ENCODE data around the gene RGS7BP. TPM values are rescaled to one million over a fixed set of nuclear protein-coding genes. Genes with fewer than 3 reads are reported as not detected.

RGS7BP gene
- total and polyA plus RNA-seq, 2 of the 13 experiments (the other 11 are each of a cell fraction or from before 2014, with no cell fraction given) = not detected

DNA sequence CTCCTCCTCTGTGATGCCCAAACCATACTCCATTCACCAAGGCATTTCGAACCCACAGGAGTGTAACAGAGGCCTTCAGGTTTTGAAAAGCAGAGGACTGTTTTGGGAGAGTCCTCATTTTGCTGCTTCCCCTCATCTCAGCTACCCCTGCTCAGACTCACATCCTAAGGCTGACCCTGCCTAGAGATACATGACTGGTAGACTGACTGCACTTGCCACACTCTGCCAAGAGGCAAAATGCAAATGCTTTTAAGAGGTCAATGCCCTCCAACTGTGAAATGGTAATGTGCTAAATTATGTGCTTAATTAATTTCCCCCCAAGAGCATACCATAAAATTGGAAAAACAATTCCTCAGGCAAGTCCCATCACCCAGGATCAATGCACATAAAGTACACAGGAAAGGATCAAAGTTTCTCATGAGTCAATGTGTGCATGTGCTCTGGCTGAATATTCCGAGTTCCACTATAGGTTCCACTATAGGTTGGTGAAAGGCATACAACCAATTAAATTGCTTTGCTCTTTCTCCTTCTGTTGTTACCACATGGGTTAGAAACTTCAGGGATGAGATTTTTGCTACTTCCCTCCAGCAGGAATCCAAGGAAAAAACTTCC, 87.0 kb downstream of the RGS7BP start:
- Histone ChIP-seq H2AFZ (ENCODE audit: low read length) (no peak overlapping the region), H3K9ac (ENCODE audit: insufficient read depth, low read depth, low read length) (no peak overlapping the region), H3K36me3 (replicated peaks in 1 of 2; ENCODE audit: control insufficient read depth in 1 of 2, insufficient read depth in 2 of 2, low read length in 2 of 2) (no peaks in the 10 kb centered on the region), H3K4me2 (ENCODE audit: low read depth, low read length) (no peak overlapping the region), H3K9me3 (ENCODE audit: low read length) (no peaks in the 10 kb centered on the region), H4K20me1 (ENCODE audit: insufficient read depth, low read length) (no peaks in the 10 kb centered on the region), H3K4me1 (ENCODE audit: insufficient read depth, low read length) (no peaks in the 10 kb centered on the region), H3K79me2 (ENCODE audit: insufficient read depth, low read length) (no peaks in the 10 kb centered on the region), H3K4me3 (replicated peaks in 1 of 3; ENCODE audit: insufficient read depth in 1 of 3, low read depth in 2 of 3, low read length in 3 of 3) (no peak overlapping the region), H3K27ac (ENCODE audit: extremely low read length, insufficient read depth, low read length) (no peak overlapping the region), H3K27me3 (ENCODE audit: control insufficient read depth in 1 of 2, insufficient read depth in 2 of 2, low read length in 2 of 2) (no peaks in the 10 kb centered on the region)
- in situ Hi-C loops (cut with HindIII; ENCODE audit: extremely low pct_ligation_motif_present, low pct_unique_long_range_greater_than_20kb) (no loop called here), intact Hi-C loops (cut with micrococcal nuclease; ENCODE audit: unreplicated experiment) (no loop called here)
- peak; percentile 4 for DNase-seq (ENCODE audit: low spot score)
- ChIA-PET CTCF (ENCODE audit: low intra/inter-chr PET ratio, low total read pairs) (no interaction called here), POLR2A (no interaction called here)
- ATAC-seq = peak; percentile 89
- WGBS (ENCODE audit: low lambda C conversion rate) = 0% methylated on average over 2 of the region's 2 CpGs
- no TSS peak for BruUV-seq (replicated peaks)
- FAIRE-seq = no peak
- TF ChIP-seq ZBTB20 (CRISPR knock-in tag; IDR thresholded peaks at IDR 0.05; ENCODE audit: borderline replicate concordance, low read depth) (peak; percentile 82; the same call in 1 of the 2 replicates), HNF4A (CRISPR knock-in tag; IDR thresholded peaks at IDR 0.05) (peak; percentile 33; the same call in 1 of the 2 replicates), KAT8 (CRISPR knock-in tag; IDR thresholded peaks at IDR 0.05) (no peak)

- Histone ChIP-seq H3K27ac (ENCODE audit: extremely low read length, insufficient read depth, low read length) (no peak overlapping the region), H3K4me2 (ENCODE audit: low read depth, low read length) (no peak overlapping the region), H3K79me2 (ENCODE audit: insufficient read depth, low read length) (no peaks in the 10 kb centered on the region), H3K9ac (ENCODE audit: insufficient read depth, low read depth, low read length) (no peak overlapping the region), H3K36me3 (replicated peaks in 1 of 2; ENCODE audit: control insufficient read depth in 1 of 2, insufficient read depth in 2 of 2, low read length in 2 of 2) (no peaks in the 10 kb centered on the region), H4K20me1 (ENCODE audit: insufficient read depth, low read length) (no peaks in the 10 kb centered on the region), H3K4me3 (replicated peaks in 1 of 3; ENCODE audit: insufficient read depth in 1 of 3, low read depth in 2 of 3, low read length in 3 of 3) (no peak overlapping the region), H3K9me3 (ENCODE audit: low read length) (no peaks in the 10 kb centered on the region), H3K27me3 (ENCODE audit: control insufficient read depth in 1 of 2, insufficient read depth in 2 of 2, low read length in 2 of 2) (no peaks in the 10 kb centered on the region), H2AFZ (ENCODE audit: low read length) (no peak overlapping the region), H3K4me1 (ENCODE audit: insufficient read depth, low read length) (no peaks in the 10 kb centered on the region)
- BruUV-seq (replicated peaks) = no TSS peak
- ChIA-PET CTCF (ENCODE audit: low intra/inter-chr PET ratio, low total read pairs) (no interaction called here), POLR2A (no interaction called here)
- ATAC-seq (no peak), DNase-seq (ENCODE audit: low spot score) (no peak), FAIRE-seq (no peak)
- intact Hi-C loops (cut with micrococcal nuclease; ENCODE audit: unreplicated experiment) = no loop called here
- in situ Hi-C loops (cut with HindIII; ENCODE audit: extremely low pct_ligation_motif_present, low pct_unique_long_range_greater_than_20kb) = no loop called here
- 71% methylated on average over 3 of the region's 3 CpGs for WGBS (ENCODE audit: low lambda C conversion rate)
- TF ChIP-seq NFIC (IDR thresholded peaks at IDR 0.05; ENCODE audit: low read length) (no peak), FOXK2 (IDR thresholded peaks at IDR 0.05) (no peak), MYNN (CRISPR knock-in tag; IDR thresholded peaks at IDR 0.05; ENCODE audit: low read depth) (no peak), ZBTB4 (CRISPR knock-in tag; IDR thresholded peaks at IDR 0.05; ENCODE audit: borderline replicate concordance) (no peak), MTA3 (CRISPR knock-in tag; IDR thresholded peaks at IDR 0.05) (no peak), ZSCAN25 (CRISPR knock-in tag; IDR thresholded peaks at IDR 0.05) (no peak), ZXDC (CRISPR knock-in tag; IDR thresholded peaks at IDR 0.05) (no peak), ZBTB26 (CRISPR knock-in tag; IDR thresholded peaks at IDR 0.05; ENCODE audit: borderline replicate concordance) (no peak), ZNF670 (CRISPR knock-in tag; IDR thresholded peaks at IDR 0.05; ENCODE audit: borderline replicate concordance) (no peak)
Observed at GRCh38 chr5:64594025-64594424, 88.2 kb downstream of the RGS7BP start.
